HK-2 (cell line): Measurements from ENCODE around the gene SV2A.
A peak's percentile ranks its signal among the peaks of the same experiment; 100 is the strongest.
"Not testable (repeated sequence)": the region's sequence is repeated elsewhere in the genome, so short reads cannot be mapped to it uniquely, and the experiment has no call there.

Experiments
- DNase-seq: peaks from one replicate; pipeline ENCODE4 v3.0.0-alpha.2; 2018; ENCODE audit not compliant: unreplicated experiment

Gene SV2A

GRCh38 chr1:149886396-149887195 lies 31.0 kb downstream of the SV2A start:
- peak; percentile 86 for DNase-seq

DNA sequence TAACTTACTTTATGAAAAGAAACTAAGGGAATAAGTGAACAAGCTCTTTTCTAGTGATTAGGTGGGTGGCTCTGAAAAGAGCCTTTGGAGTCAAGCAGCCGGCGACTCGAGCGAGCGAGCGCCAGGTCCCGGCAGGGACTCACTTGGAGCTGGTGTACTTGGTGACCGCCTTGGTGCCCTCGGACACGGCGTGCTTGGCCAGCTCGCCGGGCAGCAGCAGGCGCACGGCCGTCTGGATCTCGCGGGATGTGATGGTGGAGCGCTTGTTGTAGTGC lies 31.6 kb downstream of the SV2A start:
- not testable (repeated sequence) for DNase-seq

DNA sequence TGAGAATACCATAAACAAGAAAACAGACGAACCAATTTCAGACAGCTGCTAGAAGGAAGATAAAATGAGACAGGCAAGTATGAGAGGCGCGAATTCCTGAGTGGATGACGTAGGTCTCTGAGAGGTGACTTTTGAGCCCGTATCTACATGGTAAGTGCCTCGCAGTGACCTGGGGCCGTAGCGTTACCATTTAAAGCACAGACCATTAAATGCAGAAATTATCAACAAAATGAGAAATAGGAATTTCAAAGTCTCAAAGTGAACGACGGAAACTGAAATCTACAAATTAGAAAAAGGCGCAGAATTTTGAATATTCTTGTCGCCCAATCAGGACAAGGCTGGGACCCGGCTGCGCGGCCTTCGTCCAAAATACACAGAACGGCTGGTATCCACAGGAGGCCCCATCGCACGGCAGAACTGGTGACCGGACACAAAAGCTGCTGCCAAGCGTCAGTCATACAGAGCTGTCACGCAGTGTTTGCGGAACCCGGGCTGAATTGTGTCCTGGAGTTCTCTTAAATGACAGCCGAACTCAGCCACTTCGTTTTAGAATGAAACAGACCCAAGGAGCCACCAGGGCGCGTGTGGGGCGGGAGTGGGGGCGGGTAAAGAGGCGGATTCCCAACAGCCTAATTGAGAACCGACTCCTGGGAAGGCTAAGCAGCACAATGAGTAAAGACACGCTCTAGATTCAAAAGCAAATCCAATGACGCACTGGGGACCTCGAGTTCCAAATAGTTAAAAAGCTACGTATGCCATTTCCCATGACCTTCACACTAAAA lies 32.1 kb downstream of the SV2A start:
- DNase-seq: peak; percentile 77

GRCh38 chr1:149884433-149885338 lies 33.0 kb downstream of the SV2A start:
- no peak for DNase-seq

DNA sequence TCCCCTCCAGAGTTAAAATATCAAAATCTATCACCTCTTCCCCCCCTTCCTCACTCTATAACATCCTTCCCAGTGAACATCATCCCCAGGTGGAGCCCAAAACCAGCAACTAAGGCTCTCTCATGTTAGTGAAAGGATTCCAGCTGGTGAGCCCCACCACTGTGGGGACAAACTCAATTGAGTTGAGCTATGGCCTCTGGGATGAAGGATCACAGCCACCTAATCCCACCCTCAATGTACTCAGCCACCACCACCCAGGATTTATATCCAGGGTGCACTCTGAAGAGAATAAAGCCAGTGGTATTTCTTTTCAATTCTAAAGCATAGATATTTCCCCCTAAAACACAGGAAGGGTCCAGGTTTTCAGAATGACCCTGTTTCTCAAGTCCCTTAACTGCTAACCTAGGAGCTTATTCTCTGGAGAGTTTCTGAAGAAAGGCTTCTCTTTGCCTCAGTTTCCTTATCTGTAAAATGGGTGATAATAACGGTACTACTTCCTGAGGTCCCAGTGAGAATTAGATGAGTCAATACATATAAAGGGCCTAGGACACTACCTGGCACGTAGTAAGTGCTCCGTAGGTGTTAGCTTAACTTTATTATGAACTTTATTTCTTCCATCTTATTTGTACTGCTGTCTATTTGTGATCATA lies 33.9 kb downstream of the SV2A start:
- no peak for DNase-seq

- DNase-seq: no peak
Measured at GRCh38 chr1:149881876-149882275, 35.8 kb downstream of the SV2A start.

GRCh38 chr1:149879556-149879955 lies 38.1 kb downstream of the SV2A start:
- no peak for DNase-seq

DNA sequence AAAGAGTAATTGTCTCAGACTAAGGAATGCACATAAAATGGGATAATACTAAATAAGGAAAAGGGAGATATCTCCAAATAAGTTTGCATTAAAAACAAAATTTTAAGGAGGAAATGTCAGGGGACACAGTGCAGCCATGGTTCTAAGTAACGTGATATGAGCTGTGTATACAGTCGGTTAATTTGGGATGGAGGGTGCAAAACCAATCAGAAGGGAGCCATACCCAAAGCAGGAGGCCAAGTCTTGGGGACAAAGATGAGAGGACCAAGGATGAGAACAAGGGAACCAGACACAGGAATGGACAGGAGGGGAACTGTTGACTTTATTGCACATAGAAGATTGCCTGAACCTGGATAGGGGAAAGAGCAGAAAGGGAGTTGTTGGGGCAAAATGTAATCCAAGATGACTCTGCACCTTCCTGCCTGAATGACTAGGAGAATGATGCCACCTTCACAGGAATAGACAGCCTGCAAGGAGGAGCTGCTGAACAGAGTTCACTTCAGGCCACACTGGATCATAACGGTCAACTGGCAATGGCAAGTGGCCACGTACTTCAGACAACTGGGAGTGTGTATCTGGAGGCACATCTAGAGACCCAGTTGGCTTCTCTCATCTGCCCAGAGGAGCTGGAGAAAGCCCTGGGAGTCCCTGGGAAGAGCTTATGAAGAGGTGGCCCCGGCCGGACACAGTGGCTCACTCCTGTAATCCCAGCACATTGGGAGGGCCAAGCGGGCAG lies 40.3 kb downstream of the SV2A start:
- DNase-seq: no peak

DNA sequence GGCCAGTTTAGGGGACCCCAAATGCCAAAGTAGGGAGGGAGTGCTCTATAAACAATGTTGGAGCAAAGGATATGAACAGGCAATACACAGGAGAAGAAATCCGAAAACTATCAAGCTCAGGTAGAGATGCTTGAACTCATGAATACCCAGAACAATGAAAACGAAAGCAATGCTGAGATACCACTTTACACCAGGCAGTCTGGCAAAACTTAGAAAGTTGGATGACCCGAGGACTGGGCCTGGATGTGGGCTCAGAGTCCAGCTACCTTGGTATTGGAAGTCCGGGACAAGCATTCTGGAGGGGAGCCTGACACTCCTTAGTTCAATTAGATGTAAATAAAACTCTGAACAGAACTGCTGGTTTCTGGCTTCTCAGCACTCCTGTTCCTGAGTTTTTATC lies 44.6 kb downstream of the SV2A start:
- DNase-seq: not testable (repeated sequence)

DNA sequence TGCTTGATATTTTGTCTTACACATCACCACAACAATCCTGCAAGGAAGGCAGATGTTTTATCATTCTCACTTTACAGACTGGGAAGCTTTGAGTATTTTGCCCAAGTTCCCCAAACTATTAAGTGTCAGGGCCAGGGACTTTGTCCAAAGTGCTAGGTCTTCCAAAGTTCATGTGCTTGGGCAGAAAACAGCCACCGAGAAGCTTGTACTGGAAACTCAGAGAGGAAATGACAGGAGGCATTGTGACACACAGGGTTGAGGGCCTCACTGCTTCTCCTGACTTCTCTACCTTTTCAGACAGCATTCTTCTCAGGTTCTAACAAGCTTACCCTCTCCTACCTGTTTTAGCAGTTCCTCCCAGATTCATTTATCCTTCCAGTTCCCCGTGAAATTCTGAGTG lies 50.8 kb downstream of the SV2A start:
- not testable (repeated sequence) for DNase-seq

DNA sequence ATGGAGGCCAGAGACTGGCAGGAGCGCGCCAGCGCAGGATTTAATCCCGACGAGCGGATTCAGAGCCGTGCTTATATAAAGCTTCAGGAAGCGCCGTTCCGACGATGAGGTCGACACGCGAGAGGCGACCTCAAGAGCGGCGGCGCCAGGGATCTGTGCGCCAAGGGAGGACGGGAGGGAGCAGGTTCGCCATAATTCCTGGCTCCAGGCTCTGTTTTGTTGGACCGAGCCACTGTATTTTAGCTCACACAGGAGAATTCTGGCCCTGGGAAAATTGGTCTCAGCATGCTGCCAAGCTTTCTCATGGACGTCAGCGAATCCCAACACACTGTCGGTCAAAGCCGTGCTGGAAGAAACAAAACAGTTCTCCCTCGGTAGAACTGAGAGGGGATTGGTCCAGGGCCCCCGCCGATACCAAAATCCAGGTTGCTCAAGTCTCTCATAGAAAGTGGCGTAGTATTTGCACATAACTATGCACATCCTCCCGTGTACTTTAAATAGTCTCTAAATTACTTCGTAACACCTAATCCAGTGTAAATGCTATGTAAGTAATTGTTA lies 56.1 kb downstream of the SV2A start:
- DNase-seq: not testable (repeated sequence)

DNA sequence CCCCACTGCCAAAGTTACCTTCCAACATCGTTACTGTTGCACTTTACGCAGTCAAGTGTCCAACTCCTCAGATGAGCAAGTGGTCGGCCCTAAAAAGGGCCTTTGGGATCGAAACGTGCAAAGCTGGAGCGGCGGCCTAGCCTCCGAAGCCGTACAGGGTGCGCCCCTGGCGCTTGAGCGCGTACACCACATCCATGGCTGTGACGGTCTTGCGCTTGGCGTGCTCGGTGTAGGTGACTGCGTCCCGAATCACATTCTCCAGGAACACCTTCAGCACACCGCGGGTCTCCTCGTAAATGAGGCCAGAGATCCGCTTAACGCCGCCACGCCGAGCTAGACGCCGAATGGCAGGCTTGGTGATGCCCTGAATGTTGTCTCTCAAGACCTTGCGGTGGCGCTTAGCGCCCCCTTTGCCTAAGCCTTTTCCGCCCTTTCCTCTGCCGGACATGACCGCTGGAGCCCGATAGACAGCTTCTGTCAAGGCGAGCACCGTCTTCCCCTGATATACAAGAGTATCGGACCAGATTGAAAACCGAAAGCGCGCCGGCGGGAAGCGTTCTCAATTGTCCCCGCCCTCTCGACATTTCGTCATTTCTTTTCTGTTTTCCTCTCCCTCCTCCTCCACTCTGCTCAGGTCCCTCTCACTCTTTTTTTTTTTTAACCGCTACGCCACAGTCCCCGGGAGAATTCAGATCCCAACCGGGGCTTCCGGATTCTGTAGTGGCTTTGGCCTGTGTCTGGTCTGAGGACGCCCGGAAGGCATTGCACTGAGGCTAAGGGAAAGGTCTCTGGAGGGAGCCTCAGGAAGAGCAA lies 56.8 kb downstream of the SV2A start:
- DNase-seq: not testable (repeated sequence)

GRCh38 chr1:149860271-149860670 lies 57.4 kb downstream of the SV2A start:
- DNase-seq: not testable (repeated sequence)
